ENCODE measurements around the gene PPRC1. TPM values are rescaled to one million over a fixed set of nuclear protein-coding genes. Genes with fewer than 3 reads are reported as not detected.

Gene PPRC1
- total and polyA plus RNA-seq, 2 donors (not counting 3 experiments of a cell fraction or from before 2014, with no cell fraction given), result 27.0 to 49.9 TPM

DNA sequence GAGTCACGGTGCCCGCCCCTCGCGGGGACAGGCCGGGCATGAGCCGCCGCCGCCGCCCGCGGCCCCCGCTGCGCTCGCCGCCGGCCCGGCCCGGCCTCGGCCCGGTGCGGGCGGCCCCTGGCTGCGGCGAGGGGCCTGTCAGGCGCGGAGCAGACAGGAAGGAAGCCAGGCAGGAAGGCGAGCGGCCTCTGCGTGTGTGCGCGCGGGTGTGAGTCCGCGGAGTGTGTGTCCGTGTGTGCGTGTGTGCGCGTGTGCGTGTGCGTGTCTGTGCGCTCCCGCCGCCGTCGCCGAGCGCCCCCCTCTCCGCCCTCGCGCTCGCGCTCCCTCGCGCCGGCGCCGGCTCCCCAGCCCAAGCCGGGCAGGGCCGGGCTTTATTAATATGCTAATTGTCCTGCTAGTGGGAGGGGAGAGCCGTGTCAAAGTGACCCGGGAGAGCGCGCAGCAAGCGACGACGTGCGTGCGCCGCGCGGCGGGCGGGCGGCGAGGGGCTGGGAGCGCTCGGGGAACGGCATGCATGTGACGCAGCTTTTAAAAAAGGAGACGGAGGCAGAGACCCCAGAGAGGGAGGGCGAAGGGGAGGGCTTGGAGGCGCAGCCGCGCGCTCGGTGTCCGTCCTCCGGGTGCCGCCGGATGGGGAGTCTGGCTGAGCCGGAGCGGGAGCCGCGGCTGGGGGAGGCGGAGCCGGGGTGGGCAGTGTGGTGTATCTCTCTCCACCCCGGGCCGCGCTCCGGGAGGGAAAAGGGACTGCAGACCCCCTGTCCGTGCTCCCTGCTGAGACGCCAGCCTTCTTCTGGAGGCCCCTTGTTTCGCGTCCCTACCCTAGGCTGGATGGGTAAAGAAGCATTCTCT lies 12.5 kb upstream of the PPRC1 start, which contains the start of gene LDB1:
TSS of gene LDB1 (minus strand) at position 227 of the 849 bp plus-strand sequence. CDS start 258 bp downstream, outside the sequence.
- FAIRE-seq (peak; percentile 81), DNase-seq (ENCODE audit: low read depth, low spot score) (peak; percentile 88)
- peak within 1 kb of the TSS; percentile 70 for H3K27ac ChIP-seq (ENCODE audit: insufficient read depth, low read depth, low read length)
- H3K9me3 ChIP-seq (replicated peaks; ENCODE audit: control insufficient read depth, insufficient read depth, low read length), result no peaks in the 10 kb centered on the region
- peak within 1 kb of the TSS; percentile 86 for H3K9ac ChIP-seq (replicated peaks; ENCODE audit: extremely low read depth, insufficient read depth, low read length)
- no peaks in the 10 kb centered on the region for H3K9me1 ChIP-seq (replicated peaks; ENCODE audit: control insufficient read depth, extremely low read depth, insufficient read depth, low read length)
- peak within 1 kb of the TSS; percentile 66 for H3K4me2 ChIP-seq (ENCODE audit: insufficient read depth, low read length)
- peaks cover 45% of the 10 kb centered on the region for H3K4me1 ChIP-seq (ENCODE audit: control insufficient read depth, extremely low read depth, insufficient read depth, low read length)
- H3K27me3 ChIP-seq (ENCODE audit: control insufficient read depth in 2 of 2, insufficient read depth in 2 of 2, low read length in 2 of 2), result no peaks in the 10 kb centered on the region
- peak within 1 kb of the TSS; percentile 53 to 98 (median 57) for H3K4me3 ChIP-seq (replicated peaks in 1 of 3; ENCODE audit: insufficient read depth in 1 of 3, low read depth in 1 of 3, low read length in 3 of 3)
- no peaks in the 10 kb centered on the region for H3K36me3 ChIP-seq (ENCODE audit: control insufficient read depth in 2 of 2, extremely low read depth in 1 of 2, insufficient read depth in 2 of 2, low read length in 2 of 2)
- POLR2A ChIA-PET, result interaction anchor here (0.5 kb wide), 1 partner anchor 36 kb away, joined by 10 read pairs; no protein-coding TSS in a partner anchor
- peaks cover 30% of the 10 kb centered on the region for H3K79me2 ChIP-seq (ENCODE audit: control insufficient read depth, insufficient read depth, low read length)
- BruUV-seq (replicated peaks), result no TSS peak
- TF ChIP-seq POLR2AphosphoS5 (IDR thresholded peaks at IDR 0.05; ENCODE audit: insufficient read depth, low read depth, low read length) (peak; percentile 54), FOS (IDR thresholded peaks at IDR 0.05; ENCODE audit: borderline replicate concordance, insufficient read depth, low read length) (no peak), GATA2 (IDR thresholded peaks at IDR 0.05; ENCODE audit: insufficient read depth, insufficient read length, low read depth, low read length) (no peak), POLR2A (IDR thresholded peaks at IDR 0.05; ENCODE audit: low read depth, low read length) (no peak), JUN (IDR thresholded peaks at IDR 0.05; ENCODE audit: borderline replicate concordance, insufficient read depth, insufficient read length, low read depth) (no peak), MYC (IDR thresholded peaks at IDR 0.05; ENCODE audit: low read depth, low read length) (peak; percentile 60), MAX (IDR thresholded peaks at IDR 0.05; ENCODE audit: insufficient read depth, insufficient read length) (peak; percentile 19), EZH2 (IDR thresholded peaks at IDR 0.05; ENCODE audit: borderline replicate concordance, low read depth, low read length, severe bottlenecking) (no peak)
- TF ChIP-seq, protein P1, sequence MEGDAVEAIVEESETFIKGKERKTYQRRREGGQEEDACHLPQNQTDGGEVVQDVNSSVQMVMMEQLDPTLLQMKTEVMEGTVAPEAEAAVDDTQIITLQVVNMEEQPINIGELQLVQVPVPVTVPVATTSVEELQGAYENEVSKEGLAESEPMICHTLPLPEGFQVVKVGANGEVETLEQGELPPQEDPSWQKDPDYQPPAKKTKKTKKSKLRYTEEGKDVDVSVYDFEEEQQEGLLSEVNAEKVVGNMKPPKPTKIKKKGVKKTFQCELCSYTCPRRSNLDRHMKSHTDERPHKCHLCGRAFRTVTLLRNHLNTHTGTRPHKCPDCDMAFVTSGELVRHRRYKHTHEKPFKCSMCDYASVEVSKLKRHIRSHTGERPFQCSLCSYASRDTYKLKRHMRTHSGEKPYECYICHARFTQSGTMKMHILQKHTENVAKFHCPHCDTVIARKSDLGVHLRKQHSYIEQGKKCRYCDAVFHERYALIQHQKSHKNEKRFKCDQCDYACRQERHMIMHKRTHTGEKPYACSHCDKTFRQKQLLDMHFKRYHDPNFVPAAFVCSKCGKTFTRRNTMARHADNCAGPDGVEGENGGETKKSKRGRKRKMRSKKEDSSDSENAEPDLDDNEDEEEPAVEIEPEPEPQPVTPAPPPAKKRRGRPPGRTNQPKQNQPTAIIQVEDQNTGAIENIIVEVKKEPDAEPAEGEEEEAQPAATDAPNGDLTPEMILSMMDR (IDR thresholded peaks at IDR 0.05; ENCODE audit: extremely low read depth in 1 of 2, insufficient read depth in 1 of 2, low read depth in 1 of 2, low read length in 2 of 2), result no peak
- no peaks in the 10 kb centered on the region for H4K20me1 ChIP-seq (replicated peaks; ENCODE audit: control insufficient read depth, extremely low read depth, insufficient read depth, low read length)
- H2AFZ ChIP-seq (ENCODE audit: low read depth, low read length), result peak within 1 kb of the TSS; percentile 52
- CTCF ChIA-PET, result interaction anchor here (0.7 kb wide), 1 partner anchor 48 kb away, joined by 3 read pairs; no protein-coding TSS in a partner anchor
- intact Hi-C loops (cut with micrococcal nuclease), result loop anchor here (1.0 kb wide), 1 partner anchor 12 kb away; no protein-coding TSS in a partner anchor
- dilution Hi-C loops (cut with MboI; ENCODE audit: extremely low pct_ligation_motif_present, low sequenced_read_pairs), result no loop called here

Measured in endothelial cell of umbilical vein (primary cell).